ENCODE data around the gene KLC4. TPM values are rescaled to one million over a fixed set of nuclear protein-coding genes. Genes with fewer than 3 reads are reported as not detected.
"Not testable (repeated sequence)": the region's sequence is repeated elsewhere in the genome, so short reads cannot be mapped to it uniquely, and the experiment has no call there.

KLC4 gene
- total RNA-seq, 1 donor from 2014 or later, result 21.4 TPM

DNA sequence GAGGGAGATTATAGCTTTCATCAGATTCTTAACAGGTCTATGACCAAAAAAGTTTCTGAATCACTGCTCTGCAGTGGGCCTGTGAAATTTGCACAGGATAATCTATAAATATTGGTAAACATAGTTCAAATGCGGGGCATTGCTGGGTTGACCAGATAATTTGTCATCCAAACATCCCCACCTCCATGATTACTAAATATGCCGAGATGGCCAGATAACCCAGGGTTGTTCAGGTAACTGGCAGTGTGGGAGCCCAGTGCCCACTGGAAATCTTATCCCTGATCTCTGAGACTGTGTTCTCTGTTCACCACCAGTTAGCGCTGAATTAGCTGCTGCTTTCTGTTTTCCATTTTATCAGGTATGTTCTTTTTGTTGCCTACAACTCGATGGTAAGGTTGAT lies 38.1 kb downstream of the KLC4 start:
- Histone ChIP-seq H3K4me3 (ENCODE audit: low read length in 3 of 3) (no peak overlapping the region), H3K9me3 (ENCODE audit: control insufficient read depth in 3 of 3, low read length in 3 of 3) (no peaks in the 10 kb centered on the region), H3K27ac (ENCODE audit: low read depth, low read length) (no peak overlapping the region), H3K36me3 (ENCODE audit: control insufficient read depth in 3 of 3, insufficient read depth in 3 of 3, low read length in 3 of 3) (no peaks in the 10 kb centered on the region), H3K9ac (ENCODE audit: low read depth in 1 of 3, low read length in 3 of 3) (no peak overlapping the region), H3K4me1 (ENCODE audit: control insufficient read depth in 3 of 3, insufficient read depth in 3 of 3, low read length in 3 of 3) (peaks cover 6 to 8% (median 7%) of the 10 kb centered on the region in 3 donors), H3K27me3 (ENCODE audit: control insufficient read depth in 3 of 3, insufficient read depth in 3 of 3, low read length in 3 of 3) (peaks cover 0 to 3% (median 0%) of the 10 kb centered on the region in 3 donors)

DNA sequence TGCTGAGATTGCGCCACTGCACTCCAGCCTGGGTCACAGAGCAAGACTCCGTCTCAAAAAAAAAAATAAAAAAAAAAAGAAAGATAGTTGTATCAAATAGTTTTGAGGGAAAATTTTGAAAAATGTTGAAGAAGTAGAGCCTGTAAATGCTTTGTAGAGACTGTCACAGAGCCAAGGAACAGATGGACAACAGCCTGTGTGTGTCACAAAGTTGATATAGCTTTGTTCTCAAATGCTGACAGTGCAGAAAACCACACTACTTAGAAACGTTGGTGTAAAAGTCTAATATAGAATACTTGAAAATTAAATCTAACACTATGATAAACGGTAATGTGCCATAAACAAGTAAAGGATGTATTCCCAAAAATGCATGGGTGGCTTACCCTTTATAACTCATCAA lies 42.1 kb downstream of the KLC4 start:
- H3K27ac ChIP-seq (ENCODE audit: low read depth, low read length), result no peak overlapping the region
- peaks cover 0 to 3% (median 0%) of the 10 kb centered on the region in 3 donors for H3K27me3 ChIP-seq (ENCODE audit: control insufficient read depth in 3 of 3, insufficient read depth in 3 of 3, low read length in 3 of 3)
- H3K36me3 ChIP-seq (ENCODE audit: control insufficient read depth in 3 of 3, insufficient read depth in 3 of 3, low read length in 3 of 3), result no peaks in the 10 kb centered on the region
- no peak overlapping the region for H3K9ac ChIP-seq (ENCODE audit: low read depth in 1 of 3, low read length in 3 of 3)
- H3K4me1 ChIP-seq (ENCODE audit: control insufficient read depth in 3 of 3, insufficient read depth in 3 of 3, low read length in 3 of 3), result no peaks in the 10 kb centered on the region
- no peaks in the 10 kb centered on the region for H3K9me3 ChIP-seq (ENCODE audit: control insufficient read depth in 3 of 3, low read length in 3 of 3)
- H3K4me3 ChIP-seq (ENCODE audit: low read length in 3 of 3), result no peak overlapping the region

GRCh38 chr6:43103253-43103876 lies 43.9 kb downstream of the KLC4 start:
- Histone ChIP-seq H3K27me3 (ENCODE audit: control insufficient read depth in 3 of 3, insufficient read depth in 3 of 3, low read length in 3 of 3) (peaks cover 0 to 3% (median 0%) of the 10 kb centered on the region in 3 donors), H3K4me3 (ENCODE audit: low read length in 3 of 3) (no peak overlapping the region), H3K4me1 (ENCODE audit: control insufficient read depth in 3 of 3, insufficient read depth in 3 of 3, low read length in 3 of 3) (no peaks in the 10 kb centered on the region), H3K9me3 (ENCODE audit: control insufficient read depth in 3 of 3, low read length in 3 of 3) (no peaks in the 10 kb centered on the region), H3K36me3 (ENCODE audit: control insufficient read depth in 3 of 3, insufficient read depth in 3 of 3, low read length in 3 of 3) (no peaks in the 10 kb centered on the region), H3K9ac (ENCODE audit: low read depth in 1 of 3, low read length in 3 of 3) (no peak overlapping the region), H3K27ac (ENCODE audit: low read depth, low read length) (no peak overlapping the region)

GRCh38 chr6:43105538-43106222 lies 46.2 kb downstream of the KLC4 start:
- no peak overlapping the region for H3K27ac ChIP-seq (ENCODE audit: low read depth, low read length)
- H3K9ac ChIP-seq (ENCODE audit: low read depth in 1 of 3, low read length in 3 of 3), result no peak overlapping the region
- no peaks in the 10 kb centered on the region for H3K27me3 ChIP-seq (ENCODE audit: control insufficient read depth in 3 of 3, insufficient read depth in 3 of 3, low read length in 3 of 3)
- H3K4me1 ChIP-seq (ENCODE audit: control insufficient read depth in 3 of 3, insufficient read depth in 3 of 3, low read length in 3 of 3), result no peaks in the 10 kb centered on the region
- no peak overlapping the region for H3K4me3 ChIP-seq (ENCODE audit: low read length in 3 of 3)
- no peaks in the 10 kb centered on the region for H3K36me3 ChIP-seq (ENCODE audit: control insufficient read depth in 3 of 3, insufficient read depth in 3 of 3, low read length in 3 of 3)
- no peaks in the 10 kb centered on the region for H3K9me3 ChIP-seq (ENCODE audit: control insufficient read depth in 3 of 3, low read length in 3 of 3)

DNA sequence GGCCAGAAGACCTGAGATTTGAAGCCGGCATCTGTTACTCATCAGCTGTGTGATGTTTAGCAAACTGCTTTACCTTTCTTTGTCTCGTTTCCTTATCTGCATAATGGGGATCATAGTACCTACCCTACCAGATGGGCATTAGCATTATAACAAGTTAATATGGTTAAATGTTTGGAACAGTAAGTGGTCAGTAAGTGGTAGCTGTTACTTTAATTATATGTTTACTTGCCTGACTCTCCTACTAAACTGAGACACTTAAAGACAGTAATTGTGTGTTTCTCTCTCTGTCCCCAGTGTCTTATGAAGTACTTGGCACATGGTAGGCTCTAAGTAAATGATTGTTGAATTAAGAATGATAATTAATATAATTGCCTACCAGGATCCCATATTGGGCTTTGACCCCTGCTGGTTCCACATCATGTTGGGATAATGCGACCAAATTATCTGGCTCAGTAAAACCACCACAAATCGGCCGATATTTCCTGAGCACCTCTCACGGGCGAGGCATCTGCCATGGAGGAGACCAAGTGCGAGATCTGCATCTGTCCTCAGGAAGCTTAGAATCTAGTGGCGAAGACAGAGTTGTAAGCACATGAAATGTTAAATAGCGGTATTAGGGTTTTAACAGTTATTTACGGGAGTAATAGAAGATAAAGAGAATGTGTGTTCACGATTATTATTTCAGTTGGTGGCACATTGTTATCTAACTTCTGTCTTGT lies 48.1 kb downstream of the KLC4 start:
- Histone ChIP-seq H3K27ac (ENCODE audit: low read depth, low read length) (no peak overlapping the region), H3K4me1 (ENCODE audit: control insufficient read depth in 3 of 3, insufficient read depth in 3 of 3, low read length in 3 of 3) (no peaks in the 10 kb centered on the region), H3K27me3 (ENCODE audit: control insufficient read depth in 3 of 3, insufficient read depth in 3 of 3, low read length in 3 of 3) (no peaks in the 10 kb centered on the region), H3K9me3 (ENCODE audit: control insufficient read depth in 3 of 3, low read length in 3 of 3) (no peaks in the 10 kb centered on the region), H3K4me3 (ENCODE audit: low read length in 3 of 3) (no peak overlapping the region), H3K9ac (ENCODE audit: low read depth in 1 of 3, low read length in 3 of 3) (no peak overlapping the region), H3K36me3 (ENCODE audit: control insufficient read depth in 3 of 3, insufficient read depth in 3 of 3, low read length in 3 of 3) (no peaks in the 10 kb centered on the region)

GRCh38 chr6:43113431-43114260 lies 54.2 kb downstream of the KLC4 start:
- Histone ChIP-seq H3K9ac (ENCODE audit: low read depth in 1 of 3, low read length in 3 of 3) (no peak overlapping the region), H3K36me3 (ENCODE audit: control insufficient read depth in 3 of 3, insufficient read depth in 3 of 3, low read length in 3 of 3) (no peaks in the 10 kb centered on the region)

DNA sequence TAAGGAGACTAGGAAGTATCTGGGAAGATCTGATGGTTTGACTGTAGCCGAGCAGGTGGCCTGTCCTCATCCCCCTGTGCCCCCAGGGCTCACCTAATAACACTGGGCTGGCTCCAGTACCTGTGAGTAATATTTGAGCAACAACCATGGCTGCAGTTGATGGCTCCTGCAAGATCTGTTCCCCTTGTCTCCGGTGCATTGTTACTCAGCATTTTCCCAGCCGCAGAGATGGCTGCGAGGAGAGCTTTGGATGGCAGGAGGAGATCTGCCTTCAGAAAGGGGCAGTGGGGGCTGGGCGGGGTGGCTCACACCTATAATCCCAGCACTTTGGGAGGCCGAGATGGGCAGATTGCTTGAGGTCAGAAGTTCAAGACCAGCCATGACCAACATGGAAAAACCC lies 55.9 kb downstream of the KLC4 start:
- Histone ChIP-seq H3K4me3 (ENCODE audit: low read length in 3 of 3) (no peak overlapping the region), H3K36me3 (ENCODE audit: control insufficient read depth in 3 of 3, insufficient read depth in 3 of 3, low read length in 3 of 3) (no peaks in the 10 kb centered on the region), H3K4me1 (ENCODE audit: control insufficient read depth in 3 of 3, insufficient read depth in 3 of 3, low read length in 3 of 3) (peaks cover 0 to 3% (median 0%) of the 10 kb centered on the region in 3 donors), H3K27ac (ENCODE audit: low read depth, low read length) (no peak overlapping the region), H3K27me3 (ENCODE audit: control insufficient read depth in 3 of 3, insufficient read depth in 3 of 3, low read length in 3 of 3) (no peaks in the 10 kb centered on the region), H3K9ac (ENCODE audit: low read depth in 1 of 3, low read length in 3 of 3) (no peak overlapping the region), H3K9me3 (ENCODE audit: control insufficient read depth in 3 of 3, low read length in 3 of 3) (no peaks in the 10 kb centered on the region)

More at GRCh38 chr6:43113431-43114260, 54.2 kb downstream of the KLC4 start:
- H3K4me3 ChIP-seq (ENCODE audit: low read length in 3 of 3), result no peak overlapping the region
- no peaks in the 10 kb centered on the region for H3K9me3 ChIP-seq (ENCODE audit: control insufficient read depth in 3 of 3, low read length in 3 of 3)
- H3K27me3 ChIP-seq (ENCODE audit: control insufficient read depth in 3 of 3, insufficient read depth in 3 of 3, low read length in 3 of 3), result no peaks in the 10 kb centered on the region
- H3K4me1 ChIP-seq (ENCODE audit: control insufficient read depth in 3 of 3, insufficient read depth in 3 of 3, low read length in 3 of 3), result peaks cover 0 to 3% (median 0%) of the 10 kb centered on the region in 3 donors
- H3K27ac ChIP-seq (ENCODE audit: low read depth, low read length), result no peak overlapping the region

DNA sequence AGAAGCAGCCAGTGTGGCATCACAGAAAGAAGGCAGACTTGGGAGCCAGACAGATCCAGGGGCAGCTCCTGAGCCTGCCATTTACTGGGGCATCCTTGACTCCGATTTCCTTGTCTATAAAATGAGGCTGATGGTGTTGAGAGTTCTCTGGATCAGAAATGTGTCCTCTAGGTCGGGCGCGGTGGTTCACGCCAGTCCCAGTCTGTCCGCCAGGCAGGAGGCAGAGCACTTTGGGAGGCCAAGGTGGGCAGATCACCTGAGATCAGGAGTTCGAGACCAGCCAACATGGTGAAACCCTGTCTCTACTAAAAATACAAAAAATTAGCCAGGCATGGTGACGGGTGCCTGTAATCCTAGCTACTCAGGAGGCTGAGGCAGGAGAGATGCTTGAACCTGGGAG lies 58.0 kb downstream of the KLC4 start:
- H3K4me3 ChIP-seq (ENCODE audit: low read length in 3 of 3); H3K27ac ChIP-seq (ENCODE audit: low read depth, low read length); H3K27me3 ChIP-seq (ENCODE audit: control insufficient read depth in 3 of 3, insufficient read depth in 3 of 3, low read length in 3 of 3); H3K9ac ChIP-seq (ENCODE audit: low read depth in 1 of 3, low read length in 3 of 3); H3K9me3 ChIP-seq (ENCODE audit: control insufficient read depth in 3 of 3, low read length in 3 of 3); H3K36me3 ChIP-seq (ENCODE audit: control insufficient read depth in 3 of 3, insufficient read depth in 3 of 3, low read length in 3 of 3): not testable (repeated sequence)
- H3K4me1 ChIP-seq (ENCODE audit: control insufficient read depth in 3 of 3, insufficient read depth in 3 of 3, low read length in 3 of 3), result peaks cover 0 to 11% (median 0%) of the 10 kb centered on the region in 3 donors

GRCh38 chr6:43119482-43119881 lies 60.1 kb downstream of the KLC4 start:
- H3K27me3 ChIP-seq (ENCODE audit: control insufficient read depth in 3 of 3, insufficient read depth in 3 of 3, low read length in 3 of 3), result peaks cover 0 to 4% (median 0%) of the 10 kb centered on the region in 3 donors
- no peak overlapping the region for H3K27ac ChIP-seq (ENCODE audit: low read depth, low read length)
- H3K9ac ChIP-seq (ENCODE audit: low read depth in 1 of 3, low read length in 3 of 3), result no peak overlapping the region
- H3K4me1 ChIP-seq (ENCODE audit: control insufficient read depth in 3 of 3, insufficient read depth in 3 of 3, low read length in 3 of 3), result peaks cover 0 to 13% (median 0%) of the 10 kb centered on the region in 3 donors
- H3K36me3 ChIP-seq (ENCODE audit: control insufficient read depth in 3 of 3, insufficient read depth in 3 of 3, low read length in 3 of 3), result no peaks in the 10 kb centered on the region
- no peak overlapping the region for H3K4me3 ChIP-seq (ENCODE audit: low read length in 3 of 3)
- H3K9me3 ChIP-seq (ENCODE audit: control insufficient read depth in 3 of 3, low read length in 3 of 3), result no peaks in the 10 kb centered on the region

Measured in skeletal muscle tissue (tissue), 4 donors.